Left ventricle myocardium inferior (tissue), 1 donor: ENCODE measurements around the gene ZMIZ1. TPM values are rescaled to one million over a fixed set of nuclear protein-coding genes. Genes with fewer than 3 reads are reported as not detected.

Experiments
- DNase-seq: peaks from one replicate; pipeline ENCODE4 v3.0.0-alpha.2; 2020
- H3K27ac ChIP-seq: fragments of 200-600 bp; replicated peaks from 2 replicates; pipeline ENCODE4 v1.8.0; 2021
- H3K27me3 ChIP-seq: fragments of 200-600 bp; 2 replicates; pipeline ENCODE4 v1.8.0; 2021; ENCODE audit warnings: low read depth
- H3K36me3 ChIP-seq: fragments of 200-600 bp; 2 replicates; pipeline ENCODE4 v1.8.0; 2021
- H3K4me1 ChIP-seq: fragments of 200-600 bp; 2 replicates; pipeline ENCODE4 v1.8.0; 2021
- H3K4me3 ChIP-seq: fragments of 200-600 bp; 2 replicates; pipeline ENCODE4 v1.8.0; 2021; ENCODE audit warnings: mild to moderate bottlenecking, moderate library complexity
- H3K9me3 ChIP-seq: fragments of 200-600 bp; replicated peaks from 2 replicates; pipeline ENCODE4 v1.8.0; 2021
- CTCF ChIP-seq: fragments of 200-600 bp; IDR thresholded peaks from 2 replicates; pipeline ENCODE4 v1.8.0; 2021; ENCODE audit warnings: antibody characterized with exemption, mild to moderate bottlenecking, borderline replicate concordance
- intact Hi-C: fragments of 100-400 bp; cut with micrococcal nuclease; formaldehyde crosslinking; loops from one replicate; pipeline ENCODE4 v1.11.0; 2022
- total RNA-seq: library from RNA; stranded (reverse); fragmentation: NEBNext Ultra II Directional; extraction: Animal tissue kit (Norgen Biotek cat#: 25700); gene quantifications from one replicate; pipeline ENCODE4 v1.2.1, GENCODE V29; 2021
- donor health status: DM: no; HTN: yes; CAD: no; lungs with severe emphysema.

The ZMIZ1 gene
- total RNA-seq, 1 donor from 2014 or later: 55.9 TPM

- Histone ChIP-seq H3K27me3 (no peaks in the 10 kb centered on the region), H3K36me3 (peaks cover 10% of the 10 kb centered on the region), H3K27ac (peak overlapping the region; percentile 99), H3K4me1 (peaks cover 100% of the 10 kb centered on the region), H3K9me3 (no peaks in the 10 kb centered on the region), H3K4me3 (peak overlapping the region; percentile 23)
- no peak for TF ChIP-seq CTCF
- intact Hi-C loops: no loop called here
- DNase-seq: no peak
Observed at GRCh38 chr10:79158402-79159097, 89.8 kb downstream of the ZMIZ1 start.

GRCh38 chr10:79159141-79159651, 90.4 kb downstream of the ZMIZ1 start:
- H3K4me1 ChIP-seq: peaks cover 100% of the 10 kb centered on the region
- intact Hi-C loops: no loop called here
- no peak for DNase-seq

GRCh38 chr10:79159785-79160184, 91.0 kb downstream of the ZMIZ1 start:
- Histone ChIP-seq H3K27ac (peak overlapping the region; percentile 99), H3K36me3 (peaks cover 18% of the 10 kb centered on the region), H3K27me3 (no peaks in the 10 kb centered on the region), H3K9me3 (no peaks in the 10 kb centered on the region), H3K4me1 (peaks cover 100% of the 10 kb centered on the region), H3K4me3 (peak overlapping the region; percentile 23)
- intact Hi-C loops: no loop called here
- TF ChIP-seq CTCF: no peak
- peak; percentile 76 for DNase-seq

More at GRCh38 chr10:79159141-79159651, 90.4 kb downstream of the ZMIZ1 start:
- Histone ChIP-seq H3K9me3 (no peaks in the 10 kb centered on the region), H3K27me3 (no peaks in the 10 kb centered on the region), H3K36me3 (peaks cover 16% of the 10 kb centered on the region), H3K27ac (peak overlapping the region; percentile 99), H3K4me3 (peak overlapping the region; percentile 23)
- TF ChIP-seq CTCF: no peak

- no peak for DNase-seq
- H3K9me3 ChIP-seq: no peaks in the 10 kb centered on the region
Observed at GRCh38 chr10:79160191-79160590, 91.4 kb downstream of the ZMIZ1 start.

GRCh38 chr10:79161557-79161956, 92.8 kb downstream of the ZMIZ1 start:
- Histone ChIP-seq H3K36me3 (peaks cover 18% of the 10 kb centered on the region), H3K4me1 (peaks cover 98% of the 10 kb centered on the region)
- intact Hi-C loops: no loop called here

More at GRCh38 chr10:79160191-79160590, 91.4 kb downstream of the ZMIZ1 start:
- no peak for TF ChIP-seq CTCF
- H3K4me3 ChIP-seq: no peak overlapping the region
- H3K4me1 ChIP-seq: peaks cover 100% of the 10 kb centered on the region
- no peaks in the 10 kb centered on the region for H3K27me3 ChIP-seq
- H3K27ac ChIP-seq: peak overlapping the region; percentile 99
- peaks cover 18% of the 10 kb centered on the region for H3K36me3 ChIP-seq
- intact Hi-C loops: no loop called here

More at GRCh38 chr10:79161557-79161956, 92.8 kb downstream of the ZMIZ1 start:
- Histone ChIP-seq H3K27ac (peak overlapping the region; percentile 99), H3K9me3 (no peaks in the 10 kb centered on the region), H3K4me3 (no peak overlapping the region), H3K27me3 (no peaks in the 10 kb centered on the region)
- TF ChIP-seq CTCF: no peak
- no peak for DNase-seq
